ENCODE data around the gene MYO1E.

The MYO1E gene

DNA sequence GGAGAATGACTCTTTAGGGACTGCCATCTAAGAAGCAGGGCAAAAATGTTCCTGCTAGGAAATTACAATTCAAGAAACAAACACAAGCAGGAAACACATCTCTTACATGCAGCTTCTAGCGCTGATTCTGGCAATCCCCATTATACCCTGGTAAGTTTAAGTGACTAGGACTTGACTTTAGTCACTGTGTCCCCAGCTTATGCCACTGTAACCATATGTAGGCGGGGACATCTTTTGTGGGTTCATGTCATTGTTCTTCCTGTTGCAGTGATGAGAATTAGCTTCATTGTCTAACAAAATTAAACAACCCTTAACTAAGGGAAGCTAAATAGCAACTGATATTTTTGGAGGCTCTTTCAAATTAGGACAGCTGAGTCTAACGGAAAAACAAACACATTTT lies 47.4 kb upstream of the MYO1E start (continued):
- TF ChIP-seq RARB (CRISPR knock-in tag; IDR thresholded peaks at IDR 0.05): no peak

DNA sequence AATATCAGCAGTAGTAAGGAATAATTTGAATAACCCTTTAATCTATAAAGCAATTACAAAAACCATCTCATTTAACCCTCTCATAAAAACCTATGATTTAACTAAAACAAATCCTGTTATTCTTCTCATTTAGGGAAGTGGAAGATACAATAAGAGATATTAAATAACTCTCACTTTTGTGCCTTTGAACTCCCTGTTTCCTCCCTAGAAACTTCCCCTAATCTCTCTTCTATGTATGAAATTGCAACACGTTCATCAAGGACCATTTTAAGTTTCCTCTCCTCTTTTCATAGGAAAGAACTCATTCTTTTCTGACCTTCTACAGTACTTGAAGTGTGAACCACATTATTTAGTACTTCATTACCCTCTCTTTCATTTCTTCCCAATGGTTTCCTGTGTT lies 46.5 kb upstream of the MYO1E start:
- TF ChIP-seq SNAI2 (CRISPR knock-in tag; IDR thresholded peaks at IDR 0.05): no peak
- TF ChIP-seq ARNTL (CRISPR knock-in tag; IDR thresholded peaks at IDR 0.05; ENCODE audit: borderline replicate concordance, low read depth): no peak
- no peak for TF ChIP-seq ZNF70 (CRISPR knock-in tag; IDR thresholded peaks at IDR 0.05)
- no peak for TF ChIP-seq OSR1 (CRISPR knock-in tag; IDR thresholded peaks at IDR 0.05)
- TF ChIP-seq ISL1 (CRISPR knock-in tag; IDR thresholded peaks at IDR 0.05): no peak
- TF ChIP-seq ZC3H10 (CRISPR knock-in tag; IDR thresholded peaks at IDR 0.05): no peak
- TF ChIP-seq ZNF8 (CRISPR knock-in tag; IDR thresholded peaks at IDR 0.05): no peak
- no peak for TF ChIP-seq ZFP3 (CRISPR knock-in tag; IDR thresholded peaks at IDR 0.05)
- no peak for TF ChIP-seq CSDC2 (CRISPR knock-in tag; IDR thresholded peaks at IDR 0.05)
- TF ChIP-seq, protein P1, sequence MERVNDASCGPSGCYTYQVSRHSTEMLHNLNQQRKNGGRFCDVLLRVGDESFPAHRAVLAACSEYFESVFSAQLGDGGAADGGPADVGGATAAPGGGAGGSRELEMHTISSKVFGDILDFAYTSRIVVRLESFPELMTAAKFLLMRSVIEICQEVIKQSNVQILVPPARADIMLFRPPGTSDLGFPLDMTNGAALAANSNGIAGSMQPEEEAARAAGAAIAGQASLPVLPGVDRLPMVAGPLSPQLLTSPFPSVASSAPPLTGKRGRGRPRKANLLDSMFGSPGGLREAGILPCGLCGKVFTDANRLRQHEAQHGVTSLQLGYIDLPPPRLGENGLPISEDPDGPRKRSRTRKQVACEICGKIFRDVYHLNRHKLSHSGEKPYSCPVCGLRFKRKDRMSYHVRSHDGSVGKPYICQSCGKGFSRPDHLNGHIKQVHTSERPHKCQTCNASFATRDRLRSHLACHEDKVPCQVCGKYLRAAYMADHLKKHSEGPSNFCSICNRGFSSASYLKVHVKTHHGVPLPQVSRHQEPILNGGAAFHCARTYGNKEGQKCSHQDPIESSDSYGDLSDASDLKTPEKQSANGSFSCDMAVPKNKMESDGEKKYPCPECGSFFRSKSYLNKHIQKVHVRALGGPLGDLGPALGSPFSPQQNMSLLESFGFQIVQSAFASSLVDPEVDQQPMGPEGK (CRISPR knock-in tag; IDR thresholded peaks at IDR 0.05; ENCODE audit: borderline replicate concordance): no peak
- TF ChIP-seq, protein P2, sequence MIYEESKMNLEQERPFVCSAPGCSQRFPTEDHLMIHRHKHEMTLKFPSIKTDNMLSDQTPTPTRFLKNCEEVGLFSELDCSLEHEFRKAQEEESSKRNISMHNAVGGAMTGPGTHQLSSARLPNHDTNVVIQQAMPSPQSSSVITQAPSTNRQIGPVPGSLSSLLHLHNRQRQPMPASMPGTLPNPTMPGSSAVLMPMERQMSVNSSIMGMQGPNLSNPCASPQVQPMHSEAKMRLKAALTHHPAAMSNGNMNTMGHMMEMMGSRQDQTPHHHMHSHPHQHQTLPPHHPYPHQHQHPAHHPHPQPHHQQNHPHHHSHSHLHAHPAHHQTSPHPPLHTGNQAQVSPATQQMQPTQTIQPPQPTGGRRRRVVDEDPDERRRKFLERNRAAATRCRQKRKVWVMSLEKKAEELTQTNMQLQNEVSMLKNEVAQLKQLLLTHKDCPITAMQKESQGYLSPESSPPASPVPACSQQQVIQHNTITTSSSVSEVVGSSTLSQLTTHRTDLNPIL (CRISPR knock-in tag; IDR thresholded peaks at IDR 0.05; ENCODE audit: low read depth): no peak
- TF ChIP-seq, protein P3, sequence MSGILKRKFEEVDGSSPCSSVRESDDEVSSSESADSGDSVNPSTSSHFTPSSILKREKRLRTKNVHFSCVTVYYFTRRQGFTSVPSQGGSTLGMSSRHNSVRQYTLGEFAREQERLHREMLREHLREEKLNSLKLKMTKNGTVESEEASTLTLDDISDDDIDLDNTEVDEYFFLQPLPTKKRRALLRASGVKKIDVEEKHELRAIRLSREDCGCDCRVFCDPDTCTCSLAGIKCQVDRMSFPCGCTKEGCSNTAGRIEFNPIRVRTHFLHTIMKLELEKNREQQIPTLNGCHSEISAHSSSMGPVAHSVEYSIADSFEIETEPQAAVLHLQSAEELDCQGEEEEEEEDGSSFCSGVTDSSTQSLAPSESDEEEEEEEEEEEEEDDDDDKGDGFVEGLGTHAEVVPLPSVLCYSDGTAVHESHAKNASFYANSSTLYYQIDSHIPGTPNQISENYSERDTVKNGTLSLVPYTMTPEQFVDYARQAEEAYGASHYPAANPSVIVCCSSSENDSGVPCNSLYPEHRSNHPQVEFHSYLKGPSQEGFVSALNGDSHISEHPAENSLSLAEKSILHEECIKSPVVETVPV (CRISPR knock-in tag; IDR thresholded peaks at IDR 0.05): no peak
- no peak for TF ChIP-seq ZFP30 (CRISPR knock-in tag; IDR thresholded peaks at IDR 0.05)
- no peak for TF ChIP-seq RARB (CRISPR knock-in tag; IDR thresholded peaks at IDR 0.05)
- TF ChIP-seq, protein P4, sequence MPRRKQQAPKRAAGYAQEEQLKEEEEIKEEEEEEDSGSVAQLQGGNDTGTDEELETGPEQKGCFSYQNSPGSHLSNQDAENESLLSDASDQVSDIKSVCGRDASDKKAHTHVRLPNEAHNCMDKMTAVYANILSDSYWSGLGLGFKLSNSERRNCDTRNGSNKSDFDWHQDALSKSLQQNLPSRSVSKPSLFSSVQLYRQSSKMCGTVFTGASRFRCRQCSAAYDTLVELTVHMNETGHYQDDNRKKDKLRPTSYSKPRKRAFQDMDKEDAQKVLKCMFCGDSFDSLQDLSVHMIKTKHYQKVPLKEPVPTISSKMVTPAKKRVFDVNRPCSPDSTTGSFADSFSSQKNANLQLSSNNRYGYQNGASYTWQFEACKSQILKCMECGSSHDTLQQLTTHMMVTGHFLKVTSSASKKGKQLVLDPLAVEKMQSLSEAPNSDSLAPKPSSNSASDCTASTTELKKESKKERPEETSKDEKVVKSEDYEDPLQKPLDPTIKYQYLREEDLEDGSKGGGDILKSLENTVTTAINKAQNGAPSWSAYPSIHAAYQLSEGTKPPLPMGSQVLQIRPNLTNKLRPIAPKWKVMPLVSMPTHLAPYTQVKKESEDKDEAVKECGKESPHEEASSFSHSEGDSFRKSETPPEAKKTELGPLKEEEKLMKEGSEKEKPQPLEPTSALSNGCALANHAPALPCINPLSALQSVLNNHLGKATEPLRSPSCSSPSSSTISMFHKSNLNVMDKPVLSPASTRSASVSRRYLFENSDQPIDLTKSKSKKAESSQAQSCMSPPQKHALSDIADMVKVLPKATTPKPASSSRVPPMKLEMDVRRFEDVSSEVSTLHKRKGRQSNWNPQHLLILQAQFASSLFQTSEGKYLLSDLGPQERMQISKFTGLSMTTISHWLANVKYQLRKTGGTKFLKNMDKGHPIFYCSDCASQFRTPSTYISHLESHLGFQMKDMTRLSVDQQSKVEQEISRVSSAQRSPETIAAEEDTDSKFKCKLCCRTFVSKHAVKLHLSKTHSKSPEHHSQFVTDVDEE (CRISPR knock-in tag; IDR thresholded peaks at IDR 0.05): no peak
- TF ChIP-seq ESRRG (CRISPR knock-in tag; IDR thresholded peaks at IDR 0.05): no peak
- no peak for ATAC-seq

DNA sequence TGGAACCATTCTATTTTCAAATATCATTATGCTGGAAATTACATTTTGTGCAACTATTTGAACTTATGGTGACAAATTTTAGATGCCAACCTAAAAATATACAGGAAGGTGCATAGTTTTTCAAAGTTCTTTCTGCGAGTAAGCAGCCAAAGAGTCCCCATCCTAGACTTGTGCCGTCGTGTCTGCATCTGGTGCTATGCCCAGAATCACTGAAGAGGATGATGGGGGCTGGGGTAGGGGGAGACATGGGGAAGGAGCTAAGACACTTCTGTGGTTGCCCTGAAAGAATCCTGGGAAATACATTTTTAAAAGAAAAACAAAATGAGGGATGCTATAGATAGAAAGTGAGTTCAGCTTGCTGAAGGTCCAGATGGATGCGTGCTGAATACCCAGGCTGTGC lies 44.1 kb upstream of the MYO1E start:
- ATAC-seq: no peak
- TF ChIP-seq OSR1 (CRISPR knock-in tag; IDR thresholded peaks at IDR 0.05): no peak
- TF ChIP-seq ZNF70 (CRISPR knock-in tag; IDR thresholded peaks at IDR 0.05): no peak
- no peak for TF ChIP-seq SNAI2 (CRISPR knock-in tag; IDR thresholded peaks at IDR 0.05)
- TF ChIP-seq ESRRG (CRISPR knock-in tag; IDR thresholded peaks at IDR 0.05): no peak
- no peak for TF ChIP-seq TCF4 (CRISPR knock-in tag; IDR thresholded peaks at IDR 0.05; ENCODE audit: borderline replicate concordance)
- no peak for TF ChIP-seq ZC3H10 (CRISPR knock-in tag; IDR thresholded peaks at IDR 0.05)
- TF ChIP-seq, protein P1 (CRISPR knock-in tag; IDR thresholded peaks at IDR 0.05; ENCODE audit: borderline replicate concordance): no peak
- TF ChIP-seq, protein P4 (CRISPR knock-in tag; IDR thresholded peaks at IDR 0.05): no peak
- TF ChIP-seq TOX (CRISPR knock-in tag; IDR thresholded peaks at IDR 0.05; ENCODE audit: borderline replicate concordance): no peak
- no peak for TF ChIP-seq CSDC2 (CRISPR knock-in tag; IDR thresholded peaks at IDR 0.05)
- no peak for TF ChIP-seq ISL1 (CRISPR knock-in tag; IDR thresholded peaks at IDR 0.05)
- TF ChIP-seq ZNF8 (CRISPR knock-in tag; IDR thresholded peaks at IDR 0.05): no peak
- TF ChIP-seq, protein P3 (CRISPR knock-in tag; IDR thresholded peaks at IDR 0.05): no peak
- TF ChIP-seq RARB (CRISPR knock-in tag; IDR thresholded peaks at IDR 0.05): no peak
- no peak for TF ChIP-seq ZNF565 (CRISPR knock-in tag; conservative IDR thresholded peaks at IDR 0.05; ENCODE audit: low read depth)
- no peak for TF ChIP-seq ZFP3 (CRISPR knock-in tag; IDR thresholded peaks at IDR 0.05)
- TF ChIP-seq, protein P2 (CRISPR knock-in tag; IDR thresholded peaks at IDR 0.05; ENCODE audit: low read depth): no peak
- TF ChIP-seq PPARA (CRISPR knock-in tag; IDR thresholded peaks at IDR 0.05; ENCODE audit: borderline replicate concordance): no peak
- TF ChIP-seq ZFP30 (CRISPR knock-in tag; IDR thresholded peaks at IDR 0.05): no peak
